ENCODE measurements around the gene DNAJC1.
"Not testable (repeated sequence)": the region's sequence is repeated elsewhere in the genome, so short reads cannot be mapped to it uniquely, and the experiment has no call there.

The DNAJC1 gene

DNA sequence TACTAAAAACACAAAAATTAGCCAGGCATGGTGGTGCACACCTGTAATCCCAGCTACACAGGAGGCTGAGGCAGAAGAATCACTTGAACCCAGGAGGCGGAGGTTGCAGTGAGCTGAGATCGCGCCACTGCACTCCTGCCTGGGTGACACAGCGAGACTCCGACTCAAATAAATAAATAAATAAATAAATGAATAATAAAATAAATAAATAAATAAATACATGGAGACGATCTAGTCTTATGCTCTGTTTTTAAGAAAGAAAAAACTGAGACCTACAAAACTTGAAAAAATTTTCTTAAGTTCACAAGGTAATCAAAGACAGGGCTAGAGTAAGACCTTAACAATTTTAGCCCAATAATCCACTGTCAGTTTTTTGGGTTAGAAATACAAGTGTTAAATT is 181.3 kb downstream of the DNAJC1 start:
- DNase-seq = not testable (repeated sequence)

DNA sequence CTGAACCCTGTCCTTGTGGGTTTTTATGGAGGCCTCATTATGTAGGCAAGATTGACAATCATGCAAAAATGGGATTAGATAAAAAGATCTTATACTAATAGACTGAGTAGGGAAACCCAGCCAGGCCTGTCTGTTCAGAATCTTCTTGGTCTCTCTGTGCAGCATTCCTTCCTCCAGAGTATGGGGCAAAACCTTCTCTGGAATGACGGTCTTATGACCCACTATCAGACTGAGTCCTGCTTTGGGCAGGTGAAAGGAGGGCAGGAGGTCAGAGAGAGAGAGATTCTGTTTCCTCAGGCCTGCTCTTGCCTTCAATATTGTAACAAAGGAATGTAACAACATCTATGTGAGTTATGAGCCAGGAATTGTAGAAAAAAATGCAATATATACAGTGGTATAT is 182.6 kb downstream of the DNAJC1 start:
- DNase-seq = no peak

GRCh38 chr10:21818416-21818815 is 185.1 kb downstream of the DNAJC1 start:
- DNase-seq = not testable (repeated sequence)

GRCh38 chr10:21814866-21815265 is 188.7 kb downstream of the DNAJC1 start:
- no peak for DNase-seq

DNA sequence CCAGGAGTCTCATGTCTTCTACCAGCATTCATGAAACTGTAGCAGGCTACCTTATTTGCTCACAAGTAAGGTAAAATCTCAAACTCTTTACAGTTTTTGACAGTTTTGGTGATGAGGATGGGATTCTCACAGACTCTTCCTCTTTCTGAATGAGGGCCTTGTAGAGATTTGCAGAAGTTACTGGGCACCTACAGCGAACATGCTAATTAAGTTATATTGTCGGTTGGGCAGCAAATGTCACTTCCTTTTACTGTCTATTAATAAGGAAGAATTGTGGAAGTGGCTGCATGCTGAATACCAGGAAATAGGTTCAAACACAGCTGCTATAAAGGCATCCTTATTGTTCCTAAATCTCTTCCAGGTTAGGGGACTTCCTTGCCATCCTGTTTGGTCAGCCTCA is 189.6 kb downstream of the DNAJC1 start:
- no peak for DNase-seq

- no peak for DNase-seq
These were observed 192.3 kb downstream of the DNAJC1 start for GRCh38 chr10:21811245-21811585.

DNA sequence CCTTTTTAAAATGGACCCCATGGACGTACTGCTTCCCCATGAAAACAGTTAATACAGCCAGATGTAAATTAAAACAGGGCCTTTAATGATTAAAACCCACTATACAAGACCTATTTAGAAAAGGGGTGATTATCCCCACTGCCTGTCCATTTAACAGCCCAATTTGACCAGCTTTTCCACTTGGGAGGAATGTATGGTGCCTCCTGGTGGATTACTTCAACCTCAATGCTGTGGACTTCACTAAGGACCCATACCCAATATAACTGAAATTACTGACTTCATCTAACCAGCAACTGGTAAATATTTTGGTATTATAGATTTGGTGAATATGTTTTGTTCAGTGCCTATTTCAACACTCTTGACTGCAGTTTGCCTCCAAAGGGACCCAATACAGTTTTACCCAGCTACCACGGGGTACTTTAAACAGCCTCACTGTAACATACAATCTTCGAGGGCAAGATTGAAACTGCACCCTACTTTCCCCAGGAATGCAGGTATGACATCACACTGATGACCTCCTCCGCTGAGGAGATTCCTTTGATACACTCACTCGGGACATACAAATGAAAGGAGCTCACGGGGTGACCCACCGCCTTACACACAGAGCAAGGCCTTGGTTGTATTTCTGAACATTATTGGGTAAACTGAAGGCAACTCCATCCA is 192.8 kb downstream of the DNAJC1 start:
- no peak for DNase-seq

- DNase-seq = peak; percentile 11
These were observed 195.0 kb downstream of the DNAJC1 start for GRCh38 chr10:21808550-21808949.

- DNase-seq = peak; percentile 32
These were observed 196.3 kb downstream of the DNAJC1 start for GRCh38 chr10:21807180-21807579.

GRCh38 chr10:21803374-21803773 is 200.2 kb downstream of the DNAJC1 start:
- DNase-seq = peak; percentile 50

- DNase-seq = no peak
These were observed 201.9 kb downstream of the DNAJC1 start for GRCh38 chr10:21801609-21802008.

- DNase-seq = no peak
These were observed 205.4 kb downstream of the DNAJC1 start for GRCh38 chr10:21797984-21798765.

DNA sequence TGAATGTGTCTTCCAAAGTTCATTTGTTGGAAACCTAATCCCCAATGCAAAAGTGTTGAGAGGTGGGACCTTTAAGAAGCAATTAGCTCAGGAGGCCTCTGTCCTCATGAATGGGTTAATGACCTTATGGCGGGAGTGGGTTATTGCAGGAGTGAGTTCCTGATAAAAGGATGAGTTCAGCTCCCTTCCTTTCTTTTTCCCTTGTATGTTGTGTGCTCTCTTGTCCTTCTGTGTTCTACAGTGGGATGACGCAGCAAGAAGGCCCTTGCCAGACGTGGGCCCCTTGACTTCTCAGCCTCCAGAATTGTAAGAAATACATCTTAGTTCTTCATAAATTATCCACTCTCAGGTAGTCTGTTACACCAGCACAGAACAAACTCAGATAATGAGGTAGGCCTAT is 206.0 kb downstream of the DNAJC1 start:
- no peak for DNase-seq

GRCh38 chr10:21791276-21791675 is 212.3 kb downstream of the DNAJC1 start:
- DNase-seq = no peak

DNA sequence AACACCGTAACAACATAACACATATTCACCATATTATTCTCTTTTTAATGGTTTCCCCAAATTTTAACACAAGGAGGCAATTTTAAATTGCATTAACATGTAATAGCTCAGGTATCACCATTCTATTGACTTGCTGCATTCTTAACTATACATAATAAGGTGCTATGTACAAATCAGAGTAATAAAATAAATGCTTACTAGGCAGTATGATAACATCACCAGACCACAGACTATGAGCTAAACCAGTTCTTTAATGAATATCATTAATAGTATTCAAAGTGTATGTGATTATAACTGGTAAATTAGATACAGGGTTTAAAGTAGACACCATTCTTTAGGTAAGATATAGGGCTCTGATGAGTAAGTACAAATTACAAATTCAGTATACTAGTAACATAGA is 226.6 kb downstream of the DNAJC1 start:
- DNase-seq = no peak

DNA sequence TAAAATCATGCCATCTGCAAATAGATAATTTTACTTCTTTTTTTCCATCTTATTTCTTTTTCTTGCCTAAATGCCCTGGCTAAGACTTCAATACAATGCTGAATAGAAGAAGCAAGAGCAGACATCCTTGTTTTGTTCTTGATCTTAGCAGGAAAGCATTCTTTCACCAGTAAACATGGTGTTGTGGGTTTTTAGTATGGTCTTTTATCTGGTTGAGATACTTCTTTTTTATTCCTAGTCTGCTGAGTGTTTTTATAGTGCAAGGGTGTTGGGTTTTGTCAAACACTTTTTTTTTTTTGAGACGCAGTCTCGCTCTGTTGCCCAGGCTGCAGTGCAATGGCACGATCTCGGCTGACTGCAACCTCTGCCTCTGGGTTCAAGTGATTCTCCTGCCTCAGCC is 232.3 kb downstream of the DNAJC1 start:
- DNase-seq = no peak

DNA sequence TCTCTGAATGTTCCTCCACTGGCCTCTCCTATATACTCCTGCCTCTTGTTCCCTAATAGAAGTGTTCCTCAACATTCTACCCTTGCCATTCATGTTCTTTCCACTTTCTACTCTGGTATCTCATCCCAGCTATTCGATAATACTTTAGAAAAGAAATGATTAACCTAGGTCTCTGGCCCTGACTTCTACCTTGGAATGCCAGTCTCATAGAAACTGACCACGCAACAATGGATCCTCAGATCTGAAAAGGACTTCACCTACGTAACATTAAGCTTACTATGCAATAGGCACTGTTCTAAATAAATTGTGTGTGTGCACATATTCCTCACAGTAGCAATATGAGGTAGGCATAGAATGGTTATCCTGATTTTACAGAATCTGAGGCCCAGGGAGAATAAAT is 234.5 kb downstream of the DNAJC1 start:
- no peak for DNase-seq

- no peak for DNase-seq
These were observed 238.9 kb downstream of the DNAJC1 start for GRCh38 chr10:21764466-21765189.

GRCh38 chr10:21760332-21760731 is 243.2 kb downstream of the DNAJC1 start:
- DNase-seq = no peak

- DNase-seq = no peak
These were observed 244.3 kb downstream of the DNAJC1 start for GRCh38 chr10:21759232-21759631.

- no peak for DNase-seq
These were observed 244.8 kb downstream of the DNAJC1 start for GRCh38 chr10:21758696-21759095.

DNA sequence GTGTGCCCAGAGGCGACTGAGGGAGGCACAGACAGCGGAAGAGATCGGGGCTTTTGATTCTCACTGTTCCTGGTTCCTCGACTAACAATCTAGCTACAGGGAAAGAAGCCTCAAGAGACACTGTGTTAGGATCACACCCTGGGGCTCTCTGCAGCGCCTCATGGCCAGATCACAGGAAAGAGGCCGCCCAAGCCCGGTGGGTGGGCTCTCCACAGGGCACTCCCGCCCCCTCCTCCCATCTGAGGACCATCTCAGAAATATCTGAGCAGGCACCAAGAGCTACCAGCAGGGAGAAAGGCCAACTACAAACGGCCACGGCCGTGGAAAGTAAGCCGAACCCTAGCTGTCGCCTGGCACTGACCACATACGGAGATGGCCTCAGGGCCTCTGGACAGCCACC is 245.3 kb downstream of the DNAJC1 start:
- DNase-seq = no peak

- no peak for DNase-seq
These were observed 246.2 kb downstream of the DNAJC1 start for GRCh38 chr10:21757185-21757901.

Data from NCI-H69 (cell line).